Esophagus muscularis mucosa (tissue), 4 donors: ENCODE data around the gene FBXW2. TPM values are rescaled to one million over a fixed set of nuclear protein-coding genes. Genes with fewer than 3 reads are reported as not detected.

ENCODE experiments used
- DNase-seq: peaks from one replicate; pipeline ENCODE4 v3.0.0-alpha.2; 2017; ENCODE audit errors: extremely low spot score
- H3K27ac ChIP-seq, 4 donors: fragments of 200-600 bp; sonication (generic); replicated peaks in 1 of 4; 1 replicate in 3 of 4; 2 replicates in 1 of 4; pipeline ENCODE4 v1.5.1; 2016 to 2019; ENCODE audit warnings: mild to moderate bottlenecking in 1 of 4
- H3K27me3 ChIP-seq, 4 donors: fragments of 200-600 bp; sonication (generic); one replicate each; pipeline versions ENCODE4 v1.5.1 to v1.6.0; 2016 to 2019
- H3K36me3 ChIP-seq, 4 donors: fragments of 200-600 bp; sonication (generic); one replicate each; pipeline ENCODE4 v1.5.1; 2016 to 2019
- H3K4me1 ChIP-seq, 4 donors: fragments of 200-600 bp; sonication (generic); one replicate each; pipeline ENCODE4 v1.5.1; 2016 to 2019
- H3K4me3 ChIP-seq, 4 donors: fragments of 200-600 bp; sonication (generic); 1 replicate in 2 of 4; 2 replicates in 2 of 4; pipeline ENCODE4 v1.5.1; 2016 to 2019; ENCODE audit warnings: mild to moderate bottlenecking in 4 of 4, moderate library complexity in 1 of 4
- H3K9me3 ChIP-seq, 4 donors: fragments of 200-600 bp; sonication (generic); 1 replicate in 3 of 4; 2 replicates in 1 of 4; pipeline ENCODE4 v1.5.1; 2016 to 2019
- EP300 ChIP-seq: sonication (generic); formaldehyde crosslinking; IDR thresholded peaks from one replicate; pipeline ENCODE4 v1.6.1; 2017; ENCODE audit warnings: antibody characterized with exemption
- POLR2A ChIP-seq: fragments of 450-650 bp; IDR thresholded peaks from one replicate; pipeline ENCODE4 v1.6.1; 2017; ENCODE audit warnings: antibody characterized with exemption, moderate library complexity, mild to moderate bottlenecking, low read depth
- POLR2AphosphoS5 ChIP-seq, 2 donors: sonication (generic); formaldehyde crosslinking; IDR thresholded peaks; one replicate each; pipeline ENCODE4 v1.6.1; 2017; ENCODE audit warnings: antibody characterized with exemption in 2 of 2
- WGBS: methylation state at CpG from one replicate; pipeline ENCODE4 v1.1.5; 2018; 5-methylcytosine and 5-hydroxymethylcytosine counted together
- intact Hi-C: fragments of 100-400 bp; cut with DNase I; formaldehyde crosslinking; loops from one replicate; pipeline ENCODE4 v1.15.1; 2023
- total RNA-seq, 4 donors: library from RNA; depleted of rRNA; stranded (reverse); fragments of >200 nt; gene quantifications; one replicate each; pipeline versions ENCODE4 v1.1.0 to v1.2.1, GENCODE V29; 2016
- TF ChIP-seq, protein P1 (sequence below), 3 experiments: fragments of 200-600 bp in 2 of 3; fragments of 450-650 bp in 1 of 3; sonication (generic) in 2 of 3; IDR thresholded peaks; one replicate each; pipeline ENCODE4 v1.5.1; 2017 to 2019; ENCODE audit warnings: antibody characterized with exemption in 3 of 3, mild to moderate bottlenecking in 2 of 3, moderate library complexity in 1 of 3

The FBXW2 gene
- total RNA-seq, 4 donors from 2014 or later = 36.9 to 55.9 (median 53.2) TPM

DNA sequence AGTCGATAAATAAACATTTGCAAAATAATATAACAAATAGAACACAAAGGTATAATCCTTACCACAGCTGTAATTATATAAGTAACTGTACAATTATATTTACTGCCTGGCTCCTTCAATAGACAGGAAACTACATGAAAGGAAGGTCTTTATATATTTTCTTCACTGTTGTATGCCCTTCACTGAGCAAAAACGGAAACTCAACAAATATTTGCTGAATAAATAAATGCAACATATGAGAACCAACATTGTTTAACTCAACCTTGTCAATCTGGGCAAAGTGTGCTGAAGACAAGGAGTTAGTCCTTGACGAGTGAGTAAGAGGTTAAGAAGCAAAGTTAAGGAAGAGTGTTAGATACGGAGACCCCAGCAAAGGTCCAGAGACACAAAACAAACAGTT is 26.9 kb upstream of the FBXW2 start:
- peaks cover 60 to 99% (median 80%) of the 10 kb centered on the region in 4 donors for H3K36me3 ChIP-seq
- no peak overlapping the region for H3K4me3 ChIP-seq
- peaks cover 0 to under 1% (median 0%) of the 10 kb centered on the region in 4 donors for H3K9me3 ChIP-seq
- intact Hi-C loops = no loop called here
- DNase-seq = no peak
- WGBS = 89% methylated on average over 4 of the region's 4 CpGs
- no peaks in the 10 kb centered on the region for H3K4me1 ChIP-seq
- TF ChIP-seq, protein P1, sequence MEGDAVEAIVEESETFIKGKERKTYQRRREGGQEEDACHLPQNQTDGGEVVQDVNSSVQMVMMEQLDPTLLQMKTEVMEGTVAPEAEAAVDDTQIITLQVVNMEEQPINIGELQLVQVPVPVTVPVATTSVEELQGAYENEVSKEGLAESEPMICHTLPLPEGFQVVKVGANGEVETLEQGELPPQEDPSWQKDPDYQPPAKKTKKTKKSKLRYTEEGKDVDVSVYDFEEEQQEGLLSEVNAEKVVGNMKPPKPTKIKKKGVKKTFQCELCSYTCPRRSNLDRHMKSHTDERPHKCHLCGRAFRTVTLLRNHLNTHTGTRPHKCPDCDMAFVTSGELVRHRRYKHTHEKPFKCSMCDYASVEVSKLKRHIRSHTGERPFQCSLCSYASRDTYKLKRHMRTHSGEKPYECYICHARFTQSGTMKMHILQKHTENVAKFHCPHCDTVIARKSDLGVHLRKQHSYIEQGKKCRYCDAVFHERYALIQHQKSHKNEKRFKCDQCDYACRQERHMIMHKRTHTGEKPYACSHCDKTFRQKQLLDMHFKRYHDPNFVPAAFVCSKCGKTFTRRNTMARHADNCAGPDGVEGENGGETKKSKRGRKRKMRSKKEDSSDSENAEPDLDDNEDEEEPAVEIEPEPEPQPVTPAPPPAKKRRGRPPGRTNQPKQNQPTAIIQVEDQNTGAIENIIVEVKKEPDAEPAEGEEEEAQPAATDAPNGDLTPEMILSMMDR (IDR thresholded peaks at IDR 0.05) = no peak
- no peak for TF ChIP-seq EP300
- no peak for TF ChIP-seq POLR2AphosphoS5 (IDR thresholded peaks at IDR 0.05)
- TF ChIP-seq POLR2A = no peak
- no peak overlapping the region for H3K27ac ChIP-seq
- H3K27me3 ChIP-seq = no peaks in the 10 kb centered on the region

DNA sequence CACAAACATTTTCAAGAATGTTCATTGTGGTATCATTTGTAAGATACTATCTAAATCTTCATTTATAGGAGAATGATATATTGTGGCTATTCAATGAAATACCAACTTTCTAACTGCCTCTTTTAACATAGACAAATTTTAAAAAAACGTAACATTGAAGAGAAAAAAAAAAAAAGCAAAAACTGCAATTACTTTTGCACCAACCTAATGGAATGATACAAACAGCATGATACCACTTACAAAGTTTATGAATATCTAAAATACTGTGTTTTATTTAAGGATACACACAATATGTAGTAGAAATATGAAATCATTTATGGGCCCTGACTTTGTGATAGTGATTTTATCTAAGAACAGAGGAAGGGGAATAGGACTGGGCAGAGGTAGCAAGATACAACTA is 25.4 kb upstream of the FBXW2 start:
- Histone ChIP-seq H3K36me3 (peaks cover 51 to 96% (median 68%) of the 10 kb centered on the region in 4 donors), H3K9me3 (no peaks in the 10 kb centered on the region), H3K4me3 (no peak overlapping the region), H3K4me1 (no peaks in the 10 kb centered on the region), H3K27me3 (no peaks in the 10 kb centered on the region), H3K27ac (no peak overlapping the region)
- 94% methylated on average over 1 of the region's 1 CpG for WGBS
- intact Hi-C loops = no loop called here
- no peak for TF ChIP-seq POLR2AphosphoS5 (IDR thresholded peaks at IDR 0.05)
- TF ChIP-seq EP300 = no peak
- TF ChIP-seq POLR2A = no peak
- TF ChIP-seq, protein P1 (IDR thresholded peaks at IDR 0.05) = no peak
- DNase-seq = no peak

- Histone ChIP-seq H3K4me3 (no peak overlapping the region), H3K27ac (no peak overlapping the region), H3K36me3 (peaks cover 25 to 61% (median 39%) of the 10 kb centered on the region in 4 donors), H3K27me3 (no peaks in the 10 kb centered on the region), H3K4me1 (no peaks in the 10 kb centered on the region), H3K9me3 (no peaks in the 10 kb centered on the region)
- WGBS = 95% methylated on average over 4 of the region's 4 CpGs
- DNase-seq = no peak
- intact Hi-C loops = no loop called here
- TF ChIP-seq, protein P1 (IDR thresholded peaks at IDR 0.05) = no peak
- no peak for TF ChIP-seq POLR2A
- no peak for TF ChIP-seq POLR2AphosphoS5 (IDR thresholded peaks at IDR 0.05)
- TF ChIP-seq EP300 = no peak
These were observed 21.9 kb upstream of the FBXW2 start for GRCh38 chr9:120815075-120815474.

DNA sequence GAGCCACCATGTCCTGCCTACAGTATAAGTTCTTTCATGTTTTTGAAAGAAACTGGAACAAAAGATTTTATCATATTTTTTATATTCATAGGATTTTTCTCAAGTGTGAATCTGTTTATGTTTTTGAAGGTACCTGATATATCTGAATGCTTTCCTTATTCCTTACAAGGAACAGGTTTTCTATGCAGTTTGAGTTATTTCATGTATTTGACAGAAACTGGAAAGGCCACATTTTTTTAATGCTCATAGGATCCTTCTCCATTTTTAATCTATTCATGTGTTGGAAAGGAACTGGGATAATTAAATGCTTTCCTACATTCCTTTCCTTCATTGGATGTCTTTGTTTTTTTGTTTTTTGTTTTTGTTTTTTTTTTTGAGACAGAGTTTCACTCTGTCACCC is 15.7 kb upstream of the FBXW2 start:
- Histone ChIP-seq H3K36me3 (peaks cover 0 to under 1% (median 0%) of the 10 kb centered on the region in 4 donors), H3K9me3 (peaks cover 0 to 29% (median 14%) of the 10 kb centered on the region in 4 donors), H3K4me1 (no peaks in the 10 kb centered on the region), H3K27me3 (no peaks in the 10 kb centered on the region), H3K27ac (no peak overlapping the region), H3K4me3 (no peak overlapping the region)
- intact Hi-C loops = no loop called here
- TF ChIP-seq POLR2AphosphoS5 (IDR thresholded peaks at IDR 0.05) (no peak), EP300 (no peak), POLR2A (no peak)
- TF ChIP-seq, protein P1 (IDR thresholded peaks at IDR 0.05) = no peak
- DNase-seq = no peak
